Measurements from ENCODE around the gene KANTR.

KANTR gene

GRCh38 chrX:53093748-53094581 is at the start of gene KANTR:
TSS of gene KANTR (plus strand) at chrX:53094142. CDS start at chrX:53124273, 30,131 bp downstream.
- DNase-seq (ENCODE audit: low spot score) = peak; percentile 88

- DNase-seq (ENCODE audit: low spot score) = no peak
Measured at GRCh38 chrX:53044995-53045394, 48.9 kb upstream of the KANTR start.

- DNase-seq (ENCODE audit: low spot score) = no peak
Measured at GRCh38 chrX:53047228-53047627, 46.7 kb upstream of the KANTR start.

GRCh38 chrX:53048169-53049126 is 45.5 kb upstream of the KANTR start, which contains the start of gene GPR173:
TSS of gene GPR173 (plus strand) at chrX:53048789. CDS start at chrX:53076622, 27,833 bp downstream.
- no peak for DNase-seq (ENCODE audit: low spot score)

- no peak for DNase-seq (ENCODE audit: low spot score)
Measured at GRCh38 chrX:53049127-53049517, 44.8 kb upstream of the KANTR start.

GRCh38 chrX:53050841-53051240 is 43.1 kb upstream of the KANTR start:
- DNase-seq (ENCODE audit: low spot score) = no peak

GRCh38 chrX:53055244-53055849 is 38.6 kb upstream of the KANTR start:
- DNase-seq (ENCODE audit: low spot score) = no peak

- DNase-seq (ENCODE audit: low spot score) = no peak
Measured at GRCh38 chrX:53056292-53056691, 37.6 kb upstream of the KANTR start.

- no peak for DNase-seq (ENCODE audit: low spot score)
Measured at GRCh38 chrX:53065104-53065503, 28.8 kb upstream of the KANTR start.

GRCh38 chrX:53071064-53071463 is 22.9 kb upstream of the KANTR start:
- DNase-seq (ENCODE audit: low spot score) = no peak

GRCh38 chrX:53071604-53072417 is 22.1 kb upstream of the KANTR start:
- DNase-seq (ENCODE audit: low spot score) = peak; percentile 82

GRCh38 chrX:53072418-53073114 is 21.4 kb upstream of the KANTR start:
- DNase-seq (ENCODE audit: low spot score) = no peak

- no peak for DNase-seq (ENCODE audit: low spot score)
Measured at GRCh38 chrX:53073115-53073586, 20.8 kb upstream of the KANTR start.

- DNase-seq (ENCODE audit: low spot score) = no peak
Measured at GRCh38 chrX:53075011-53075410, 18.9 kb upstream of the KANTR start.

GRCh38 chrX:53076671-53077070 is 17.3 kb upstream of the KANTR start:
- no peak for DNase-seq (ENCODE audit: low spot score)

GRCh38 chrX:53077207-53078197 is 16.4 kb upstream of the KANTR start:
- no peak for DNase-seq (ENCODE audit: low spot score)

- DNase-seq (ENCODE audit: low spot score) = no peak
Measured at GRCh38 chrX:53078943-53079342, 15.0 kb upstream of the KANTR start.

- no peak for DNase-seq (ENCODE audit: low spot score)
Measured at GRCh38 chrX:53080628-53081580, 13.0 kb upstream of the KANTR start.

Measured in activated CD4-positive, alpha-beta T cell treated with anti-CD3 and anti-CD28 coated beads, Interleukin-2, Interleukin-4, amounts not matched to agents 100 ng/mL and 50 ng/mL, durations not matched to agents 16 hours and 8 hours (primary cell).